D721Med (cell line): ENCODE results near the gene AUTS2.

Source experiments
- DNase-seq: peaks from one replicate; pipeline ENCODE4 v3.0.0; 2011; ENCODE audit warnings: low spot score; ENCODE audit not compliant: insufficient read length
- FAIRE-seq: peaks from 2 replicates; lab custom pipeline; 2011; peaks lifted over from hg19 to GRCh38; lab: Jason Lieb, UNC
- CTCF ChIP-seq: IDR thresholded peaks from 2 replicates; pipeline ENCODE4 v1.5.1; 2012; ENCODE audit warnings: mild to moderate bottlenecking, control low read depth; ENCODE audit not compliant: insufficient read depth; ENCODE audit errors: missing control alignments

Gene AUTS2

GRCh38 chr7:70787771-70788170 lies 1189.5 kb downstream of the AUTS2 start:
- DNase-seq (no peak), FAIRE-seq (no peak)
- no peak for TF ChIP-seq CTCF

- DNase-seq (no peak), FAIRE-seq (no peak)
- no peak for TF ChIP-seq CTCF
Measured at GRCh38 chr7:70788276-70788675, 1190.0 kb downstream of the AUTS2 start.

DNA sequence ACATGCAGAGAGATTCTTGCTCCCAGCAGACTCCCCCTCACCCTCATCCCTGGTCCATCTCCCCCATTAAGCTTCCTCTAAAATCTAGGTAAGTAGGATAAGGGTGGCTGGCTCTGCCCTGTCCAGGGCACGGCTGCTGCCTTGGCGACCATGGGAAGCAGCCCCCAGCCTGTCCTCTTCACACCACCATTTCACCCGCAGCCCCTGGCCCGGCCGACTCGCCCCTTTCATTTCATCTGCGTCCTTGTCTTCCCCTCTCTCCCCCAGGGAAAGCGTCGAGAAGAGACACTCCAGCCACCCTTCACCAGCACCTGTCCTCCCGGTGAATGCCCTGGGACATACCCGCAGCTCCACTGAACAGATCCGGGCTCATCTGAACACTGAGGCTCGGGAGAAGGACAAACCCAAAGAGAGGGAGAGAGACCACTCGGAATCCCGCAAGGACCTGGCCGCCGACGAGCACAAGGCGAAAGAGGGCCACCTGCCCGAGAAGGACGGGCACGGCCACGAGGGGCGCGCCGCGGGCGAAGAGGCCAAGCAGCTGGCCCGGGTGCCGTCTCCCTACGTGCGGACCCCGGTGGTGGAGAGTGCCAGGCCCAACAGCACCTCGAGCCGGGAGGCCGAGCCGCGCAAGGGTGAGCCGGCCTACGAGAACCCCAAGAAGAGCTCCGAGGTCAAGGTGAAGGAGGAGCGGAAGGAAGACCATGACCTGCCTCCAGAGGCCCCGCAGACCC lies 1191.4 kb downstream of the AUTS2 start:
- no peak for DNase-seq
- FAIRE-seq = no peak
- no peak for TF ChIP-seq CTCF

- no peak for DNase-seq
- TF ChIP-seq CTCF = no peak
- no peak for FAIRE-seq
Measured at GRCh38 chr7:70790215-70791073, 1192.2 kb downstream of the AUTS2 start.

GRCh38 chr7:70791341-70791740 lies 1193.1 kb downstream of the AUTS2 start:
- no peak for DNase-seq
- FAIRE-seq = no peak
- TF ChIP-seq CTCF = no peak

DNA sequence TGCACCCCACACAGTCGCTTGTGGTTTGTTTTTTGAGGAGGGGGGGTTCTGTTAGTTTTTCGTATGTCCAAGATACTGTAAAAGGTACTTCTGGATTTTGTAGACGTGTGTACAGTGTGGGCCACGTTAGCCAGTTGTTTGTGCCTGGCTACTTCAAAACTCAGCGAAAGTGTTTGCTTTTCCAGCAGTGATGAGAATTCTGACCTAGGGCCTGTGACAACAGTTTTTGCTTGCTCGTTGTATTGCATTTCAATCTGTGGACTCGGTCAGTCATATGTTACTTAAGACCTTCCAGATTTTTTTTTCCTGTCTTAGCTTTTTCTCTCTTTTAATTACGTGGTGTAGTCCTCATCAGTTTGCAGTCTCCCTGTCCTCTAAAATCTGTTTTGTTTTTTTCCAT lies 1194.8 kb downstream of the AUTS2 start:
- TF ChIP-seq CTCF = no peak
- DNase-seq (no peak), FAIRE-seq (no peak)
